Suprapubic skin (tissue), 4 donors: ENCODE measurements around the gene UNC119. TPM values are rescaled to one million over a fixed set of nuclear protein-coding genes. Genes with fewer than 3 reads are reported as not detected.
A peak's percentile ranks its signal among the peaks of the same experiment; 100 is the strongest.

Source experiments
- DNase-seq, 2 donors: peaks; one replicate each; pipeline ENCODE4 v3.0.0-alpha.2; 2019; ENCODE audit warnings: low spot score in 2 of 2
- H3K27ac ChIP-seq: fragments of 200-600 bp; sonication (generic); one replicate; pipeline ENCODE4 v1.5.1; 2019
- H3K27me3 ChIP-seq: fragments of 200-600 bp; sonication (generic); one replicate; pipeline ENCODE4 v1.5.1; 2019
- H3K36me3 ChIP-seq: fragments of 200-600 bp; sonication (generic); one replicate; pipeline ENCODE4 v1.5.1; 2019
- H3K4me1 ChIP-seq: fragments of 200-600 bp; sonication (generic); one replicate; pipeline ENCODE4 v1.5.1; 2019
- H3K4me3 ChIP-seq: fragments of 200-600 bp; sonication (generic); one replicate; pipeline ENCODE4 v1.5.1; 2019; ENCODE audit warnings: mild to moderate bottlenecking
- H3K9me3 ChIP-seq: fragments of 200-600 bp; sonication (generic); one replicate; pipeline ENCODE4 v1.5.1; 2019
- CTCF ChIP-seq, 2 donors: fragments of 200-600 bp in 1 of 2; fragments of 450-650 bp in 1 of 2; sonication (generic) in 1 of 2; IDR thresholded peaks; one replicate each; pipeline ENCODE4 v1.5.1; 2016 to 2019; ENCODE audit warnings: antibody characterized with exemption in 2 of 2, mild to moderate bottlenecking in 1 of 2, moderate library complexity in 1 of 2
- EP300 ChIP-seq: sonication (generic); formaldehyde crosslinking; IDR thresholded peaks from one replicate; pipeline ENCODE4 v1.6.1; 2017; ENCODE audit warnings: antibody characterized with exemption
- POLR2A ChIP-seq, 2 donors: fragments of 450-650 bp; IDR thresholded peaks; one replicate each; pipeline ENCODE4 v1.6.1; 2017; ENCODE audit warnings: antibody characterized with exemption in 2 of 2, mild to moderate bottlenecking in 2 of 2, moderate library complexity in 2 of 2
- POLR2AphosphoS5 ChIP-seq, 3 donors: sonication (generic); formaldehyde crosslinking; IDR thresholded peaks; one replicate each; pipeline ENCODE4 v1.6.1; 2017; ENCODE audit warnings: antibody characterized with exemption in 3 of 3
- WGBS: methylation state at CpG from one replicate; pipeline ENCODE4 v1.1.5; 2018; 5-methylcytosine and 5-hydroxymethylcytosine counted together
- total RNA-seq, 4 donors: library from RNA; depleted of rRNA; stranded (reverse); fragments of >200 nt; gene quantifications; one replicate each; pipeline ENCODE4 v1.1.0, GENCODE V29; 2016

Gene UNC119
- total RNA-seq, 4 donors from 2014 or later = 29.0 to 36.2 (median 32.6) TPM

GRCh38 chr17:28574526-28574925 is 22.1 kb upstream of the UNC119 start:
- no peak overlapping the region for H3K27ac ChIP-seq
- peaks cover 10% of the 10 kb centered on the region for H3K36me3 ChIP-seq
- no peaks in the 10 kb centered on the region for H3K27me3 ChIP-seq
- peaks cover 31% of the 10 kb centered on the region for H3K4me1 ChIP-seq
- no peak for DNase-seq
- 88% methylated on average over 7 of the region's 7 CpGs for WGBS
- no peak overlapping the region for H3K4me3 ChIP-seq
- no peak for TF ChIP-seq EP300
- no peak for TF ChIP-seq CTCF (IDR thresholded peaks at IDR 0.05)
- TF ChIP-seq POLR2A (IDR thresholded peaks at IDR 0.05) = no peak
- TF ChIP-seq POLR2AphosphoS5 (IDR thresholded peaks at IDR 0.05) = no peak
- H3K9me3 ChIP-seq = no peaks in the 10 kb centered on the region

GRCh38 chr17:28573966-28574480 is 21.6 kb upstream of the UNC119 start:
- H3K27me3 ChIP-seq = no peaks in the 10 kb centered on the region
- H3K4me1 ChIP-seq = peaks cover 32% of the 10 kb centered on the region
- peaks cover 5% of the 10 kb centered on the region for H3K36me3 ChIP-seq
- no peak for DNase-seq
- H3K4me3 ChIP-seq = no peak overlapping the region
- 95% methylated on average over 5 of the region's 6 CpGs for WGBS
- no peaks in the 10 kb centered on the region for H3K9me3 ChIP-seq
- TF ChIP-seq EP300 = no peak
- H3K27ac ChIP-seq = no peak overlapping the region

GRCh38 chr17:28573521-28573920 is 21.1 kb upstream of the UNC119 start:
- no peak overlapping the region for H3K27ac ChIP-seq
- no peak for DNase-seq
- H3K4me3 ChIP-seq = no peak overlapping the region
- TF ChIP-seq CTCF (IDR thresholded peaks at IDR 0.05) (no peak), EP300 (no peak)
- peaks cover 32% of the 10 kb centered on the region for H3K4me1 ChIP-seq
- no peaks in the 10 kb centered on the region for H3K27me3 ChIP-seq
- WGBS = 100% methylated on average over 3 of the region's 9 CpGs
- H3K36me3 ChIP-seq = no peaks in the 10 kb centered on the region
- no peaks in the 10 kb centered on the region for H3K9me3 ChIP-seq

- TF ChIP-seq CTCF (IDR thresholded peaks at IDR 0.05) = no peak
- TF ChIP-seq POLR2AphosphoS5 (IDR thresholded peaks at IDR 0.05) = no peak
- TF ChIP-seq EP300 = no peak
- no peak for TF ChIP-seq POLR2A (IDR thresholded peaks at IDR 0.05)
- Histone ChIP-seq H3K4me3 (no peak overlapping the region), H3K27ac (no peak overlapping the region), H3K9me3 (no peaks in the 10 kb centered on the region), H3K36me3 (no peaks in the 10 kb centered on the region), H3K27me3 (no peaks in the 10 kb centered on the region), H3K4me1 (peaks cover 32% of the 10 kb centered on the region)
- DNase-seq = no peak
These were observed 20.6 kb upstream of the UNC119 start for GRCh38 chr17:28573040-28573380.

- WGBS = 71% methylated on average over 5 of the region's 5 CpGs
- no peaks in the 10 kb centered on the region for H3K9me3 ChIP-seq
- DNase-seq = no peak
- no peak overlapping the region for H3K27ac ChIP-seq
- H3K4me3 ChIP-seq = peak overlapping the region; percentile 97
- H3K27me3 ChIP-seq = no peaks in the 10 kb centered on the region
- no peak for TF ChIP-seq EP300
- no peak for TF ChIP-seq POLR2A (IDR thresholded peaks at IDR 0.05)
- TF ChIP-seq POLR2AphosphoS5 (IDR thresholded peaks at IDR 0.05) = no peak
- no peak for TF ChIP-seq CTCF (IDR thresholded peaks at IDR 0.05)
- peaks cover 32% of the 10 kb centered on the region for H3K4me1 ChIP-seq
- H3K36me3 ChIP-seq = no peaks in the 10 kb centered on the region
These were observed 20.0 kb upstream of the UNC119 start for GRCh38 chr17:28572259-28573039.
